ENCODE data around the gene SLC5A6. TPM values are rescaled to one million over a fixed set of nuclear protein-coding genes. Genes with fewer than 3 reads are reported as not detected.
"Not testable (repeated sequence)": the region's sequence is repeated elsewhere in the genome, so short reads cannot be mapped to it uniquely, and the experiment has no call there.

The SLC5A6 gene
- polyA plus RNA-seq, 12 donors = 11.1 to 25.1 (median 17.6) TPM; not detected in 1

DNA sequence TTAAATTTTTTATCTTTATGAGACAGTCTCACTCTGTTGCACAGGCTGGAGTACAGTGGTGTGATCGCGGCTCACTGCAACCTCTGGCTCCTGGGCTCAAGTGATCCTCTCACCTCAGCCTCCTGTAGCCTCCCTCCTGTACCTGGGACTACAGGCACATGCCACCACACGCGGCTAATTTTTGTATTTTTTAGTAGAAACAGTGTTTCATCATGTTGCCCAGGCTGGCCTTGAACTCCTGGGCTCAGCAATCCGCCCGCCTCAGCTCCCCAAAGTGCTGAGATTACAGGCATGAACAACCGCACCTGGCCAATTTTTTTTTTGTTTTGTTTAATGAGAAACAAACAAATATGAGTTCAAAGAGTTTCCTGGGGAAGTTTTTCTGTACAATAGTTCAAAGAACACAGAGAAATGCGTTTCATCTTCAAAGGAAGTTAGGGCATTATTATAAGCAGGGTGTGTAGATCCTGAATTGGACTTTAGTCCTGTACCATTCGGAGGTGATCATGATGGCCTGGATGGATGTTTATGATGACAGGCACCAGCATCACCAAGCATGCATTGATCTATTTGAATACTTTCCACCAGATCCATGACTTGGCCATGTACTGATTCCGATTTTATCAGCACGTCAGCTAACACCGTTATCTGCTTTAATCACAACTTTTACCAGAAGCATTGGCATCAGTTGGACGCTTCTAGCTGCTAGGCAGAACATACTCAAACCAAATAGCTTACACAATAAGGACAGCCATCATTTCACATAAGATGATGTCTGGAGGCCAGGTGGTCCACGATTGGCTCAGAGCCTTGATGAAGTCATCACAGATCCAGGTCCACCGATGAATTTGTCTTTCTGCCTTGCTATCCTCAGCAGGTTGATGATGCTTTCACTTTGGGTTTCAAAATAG lies 34.4 kb downstream of the SLC5A6 start:
- DNase-seq = no peak

DNA sequence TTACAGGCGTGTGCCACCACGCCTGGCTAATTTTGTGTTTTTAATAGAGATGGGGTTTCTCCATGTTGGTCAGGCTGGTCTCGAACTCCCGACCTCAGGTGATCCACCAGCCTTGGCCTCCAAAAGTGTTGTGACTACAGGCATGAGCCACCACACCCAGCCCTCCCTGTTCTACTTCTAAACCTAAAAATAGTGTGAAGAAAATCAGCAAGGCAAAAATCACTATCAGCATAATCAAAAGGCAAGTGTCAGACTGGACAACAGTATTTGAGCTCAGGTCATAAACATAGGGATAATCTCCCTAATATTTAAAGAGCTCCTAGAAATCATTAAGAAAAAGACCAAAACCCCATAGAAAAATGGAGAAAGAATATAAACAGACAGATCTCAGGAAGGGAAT lies 36.3 kb downstream of the SLC5A6 start:
- DNase-seq = not testable (repeated sequence)

- DNase-seq = no peak
These were observed 36.7 kb downstream of the SLC5A6 start for GRCh38 chr2:27175330-27175729.

GRCh38 chr2:27174638-27175037 lies 37.4 kb downstream of the SLC5A6 start:
- DNase-seq = no peak

- DNase-seq = no peak
These were observed 40.7 kb downstream of the SLC5A6 start for GRCh38 chr2:27171351-27171848.

GRCh38 chr2:27170581-27171337 lies 41.3 kb downstream of the SLC5A6 start:
- no peak for DNase-seq

DNA sequence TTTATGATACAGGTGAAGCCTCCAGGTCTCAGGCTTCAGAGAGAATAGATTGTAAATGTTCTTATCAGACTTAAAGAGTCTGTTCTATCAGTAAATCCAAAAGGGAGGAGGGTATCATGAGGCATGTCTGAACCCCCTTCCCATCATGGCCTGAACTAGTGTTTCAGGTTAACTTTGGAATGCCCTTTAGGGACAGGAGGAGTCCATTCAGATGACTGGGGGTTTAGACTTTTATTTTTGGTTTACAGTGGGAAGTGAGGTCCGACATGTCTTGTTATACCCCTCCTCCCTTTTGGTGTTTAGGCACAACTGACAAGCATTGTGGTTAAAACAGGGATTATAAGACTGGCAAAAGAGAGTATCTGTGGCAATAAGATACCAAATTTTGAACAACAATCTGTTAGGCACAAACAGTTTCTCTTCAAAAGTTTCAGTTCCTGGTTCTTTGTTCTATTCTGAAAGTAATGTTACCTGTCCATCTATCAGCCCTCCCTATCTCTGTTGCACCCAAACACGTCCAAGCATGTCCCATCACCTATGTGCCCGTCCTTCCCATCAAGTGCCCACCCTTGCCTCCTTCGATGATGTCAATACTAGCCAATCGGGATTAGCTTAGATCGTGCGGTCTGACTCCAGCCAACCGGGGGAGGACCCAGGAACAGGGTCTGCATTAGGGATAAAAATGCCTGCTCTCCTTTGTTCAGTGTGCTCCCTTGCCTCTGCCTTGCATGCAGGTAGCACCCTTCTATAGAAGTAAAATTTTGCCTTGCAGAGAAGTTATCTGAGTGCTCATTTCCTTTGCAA lies 46.9 kb downstream of the SLC5A6 start:
- DNase-seq = no peak

- DNase-seq = no peak
These were observed 49.6 kb downstream of the SLC5A6 start for GRCh38 chr2:27162151-27163121.

DNA sequence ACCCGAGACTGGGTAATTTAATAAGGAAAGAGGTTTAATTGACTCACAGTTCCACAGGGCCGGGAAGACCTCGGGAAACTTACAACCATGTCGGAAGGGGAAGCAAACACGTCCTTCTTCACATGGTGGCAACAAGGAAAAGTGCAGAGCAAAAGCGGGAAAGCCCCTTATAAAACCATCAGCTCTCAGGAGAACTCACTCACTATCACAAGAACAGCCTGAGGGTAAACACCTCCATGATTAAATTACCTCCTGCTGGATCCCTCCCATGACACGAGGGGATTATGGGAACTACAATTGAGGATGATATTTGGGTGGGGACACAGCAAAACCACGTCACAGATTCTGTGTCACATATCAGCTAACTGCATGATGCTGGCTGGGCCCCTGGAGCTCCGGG lies 51.9 kb downstream of the SLC5A6 start:
- DNase-seq = no peak

GRCh38 chr2:27159271-27159670 lies 52.8 kb downstream of the SLC5A6 start:
- DNase-seq = no peak

DNA sequence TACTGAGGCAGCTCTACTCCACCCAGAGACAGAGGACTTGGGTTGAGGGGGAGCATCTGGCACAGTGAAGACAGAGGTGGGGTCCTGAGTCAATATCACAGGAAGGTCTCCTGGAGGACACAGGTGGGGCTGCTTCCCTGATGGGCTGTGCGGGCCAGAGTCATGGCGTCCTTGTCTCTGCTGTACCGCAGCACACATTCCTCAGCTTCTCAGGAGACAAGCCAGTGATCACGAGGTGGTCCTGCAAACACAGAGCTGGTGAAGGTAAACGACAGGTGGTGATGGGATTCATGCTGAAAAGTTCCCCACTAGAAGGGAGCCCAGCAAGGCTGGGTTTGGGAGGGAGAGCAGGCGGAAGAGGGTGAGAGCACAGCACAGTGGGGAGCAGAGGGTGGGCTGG lies 53.6 kb downstream of the SLC5A6 start:
- no peak for DNase-seq

GRCh38 chr2:27155069-27155520 lies 57.0 kb downstream of the SLC5A6 start:
- no peak for DNase-seq

GRCh38 chr2:27154488-27154887 lies 57.6 kb downstream of the SLC5A6 start:
- DNase-seq = no peak

GRCh38 chr2:27152796-27153464 lies 59.1 kb downstream of the SLC5A6 start:
- no peak for DNase-seq

DNA sequence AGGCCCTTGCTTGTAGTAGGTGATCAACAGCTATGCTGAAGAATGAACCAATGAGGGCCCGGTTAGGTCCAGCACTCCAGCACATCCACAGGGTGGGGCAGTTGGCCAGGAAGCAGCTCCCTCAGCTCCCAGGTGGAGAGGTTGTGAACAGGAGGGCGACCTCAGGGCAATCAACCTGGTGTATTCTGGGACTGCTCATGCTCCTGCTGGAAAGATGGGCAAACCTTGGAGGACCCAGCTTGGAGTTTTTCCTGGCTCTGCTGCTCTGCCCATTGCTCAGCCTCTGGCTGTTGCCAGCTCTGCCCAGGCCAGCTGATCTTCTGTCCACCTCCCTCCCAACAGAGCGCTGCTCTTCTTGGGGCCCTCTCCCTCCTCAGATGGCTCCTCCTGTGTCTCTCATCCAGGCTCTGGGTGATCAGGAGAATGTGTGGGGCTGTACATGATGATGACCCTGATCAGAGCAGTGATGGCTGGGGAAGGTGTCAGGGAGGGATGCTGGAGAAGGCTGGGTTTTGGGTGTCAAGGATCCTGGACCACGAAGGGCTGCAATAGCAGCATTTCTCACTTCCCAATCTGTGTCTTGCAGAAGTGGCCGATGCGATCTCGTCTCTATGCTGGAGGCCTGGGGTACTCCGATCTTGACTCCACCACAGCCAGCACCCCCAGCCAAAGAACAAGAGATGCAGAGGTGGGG lies 59.8 kb downstream of the SLC5A6 start:
- no peak for DNase-seq

- DNase-seq = no peak
These were observed 61.3 kb downstream of the SLC5A6 start for GRCh38 chr2:27150639-27151230.
